Inflammatory macrophage treated with lipopolysaccharide for 4 hours (primary cell): ENCODE results near the gene ZNF319.
A peak's percentile ranks its signal among the peaks of the same experiment; 100 is the strongest.

Experiments
- DNase-seq: peaks from one replicate; pipeline ENCODE4 v3.0.0-alpha.2; 2020

Gene ZNF319

DNA sequence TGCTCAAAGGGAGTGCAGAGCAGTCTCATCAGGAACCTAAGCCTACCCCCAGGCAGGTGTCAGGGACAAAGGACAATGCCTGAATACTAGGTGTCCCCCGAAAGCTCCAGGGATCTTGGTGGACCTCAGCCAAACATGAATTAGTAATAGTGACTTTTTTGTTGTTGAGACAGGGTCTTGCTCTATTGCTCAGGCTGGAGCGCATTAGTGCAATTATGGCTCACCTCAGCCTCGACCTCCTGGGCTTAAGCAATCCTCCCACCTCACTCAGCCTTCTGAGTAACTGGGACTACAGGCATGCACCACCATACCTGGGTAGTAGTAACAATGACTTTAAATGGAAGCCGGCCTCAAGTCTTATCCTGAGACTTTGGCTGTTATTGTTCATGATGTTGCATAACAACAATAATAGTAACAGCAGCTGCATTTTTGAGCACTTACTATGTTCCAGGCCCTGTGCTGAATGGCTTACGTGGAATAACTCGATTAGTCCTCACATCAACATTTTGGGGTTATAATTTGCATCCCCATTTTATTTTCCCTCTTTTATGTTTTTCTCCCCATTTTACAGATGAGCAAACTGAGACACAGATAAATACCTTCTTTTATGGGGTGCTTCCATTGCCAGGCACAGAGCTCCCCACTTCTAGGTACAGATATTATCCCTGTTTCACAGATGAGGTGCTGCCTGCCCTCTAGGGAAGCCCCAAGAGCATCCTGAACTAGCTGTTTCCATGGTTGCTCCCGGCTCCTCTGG is 49.1 kb downstream of the ZNF319 start:
- DNase-seq = no peak

DNA sequence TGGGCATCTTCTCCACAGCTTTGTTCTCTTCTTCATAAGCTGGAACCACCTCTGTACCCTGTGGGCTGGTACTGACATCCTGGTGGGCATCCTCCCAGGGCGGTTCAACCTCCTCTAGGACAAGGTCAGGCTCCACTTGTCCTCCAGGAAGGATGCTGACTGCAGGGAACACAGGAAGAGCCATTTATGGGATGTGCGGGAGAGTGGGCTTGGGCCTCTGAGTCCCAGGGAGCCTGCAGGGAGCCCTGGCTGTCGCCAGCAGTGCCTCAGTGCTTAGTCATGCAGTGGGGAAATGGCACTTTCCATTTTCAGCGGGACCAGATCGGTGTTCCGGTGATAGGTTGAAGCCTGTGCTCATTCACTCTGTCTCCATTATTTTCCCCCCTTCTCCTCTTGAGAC is 50.1 kb downstream of the ZNF319 start:
- peak; percentile 16 for DNase-seq

DNA sequence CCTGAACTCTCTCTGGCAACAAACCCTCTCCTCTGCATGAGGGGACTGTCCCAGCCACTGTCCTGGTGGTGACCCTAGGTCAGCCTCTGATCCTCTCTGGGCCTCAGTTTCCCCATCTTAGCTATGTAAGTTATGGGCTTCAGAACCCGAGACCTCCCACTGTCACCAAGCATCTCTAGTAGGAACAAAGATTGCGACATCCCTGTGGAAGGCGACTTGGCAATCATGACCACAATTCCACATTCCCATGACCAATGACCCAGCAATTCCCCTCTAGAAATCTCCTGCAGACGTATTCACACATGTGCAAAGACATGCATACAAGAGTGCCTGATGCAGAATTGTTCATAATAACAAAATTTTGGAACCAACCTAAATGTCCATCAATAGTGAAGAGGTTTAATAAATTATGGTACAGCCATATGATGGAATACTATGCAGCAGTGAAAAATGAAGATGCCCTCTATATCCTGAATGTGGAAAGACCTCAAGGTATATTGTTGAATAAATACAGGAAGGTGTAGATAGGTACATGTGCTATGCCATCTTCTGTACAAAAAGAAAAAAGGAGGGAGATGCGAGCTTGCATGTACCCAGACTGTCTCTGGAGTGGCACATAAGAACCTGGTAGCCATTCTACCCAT is 50.8 kb downstream of the ZNF319 start:
- DNase-seq = peak; percentile 13

DNA sequence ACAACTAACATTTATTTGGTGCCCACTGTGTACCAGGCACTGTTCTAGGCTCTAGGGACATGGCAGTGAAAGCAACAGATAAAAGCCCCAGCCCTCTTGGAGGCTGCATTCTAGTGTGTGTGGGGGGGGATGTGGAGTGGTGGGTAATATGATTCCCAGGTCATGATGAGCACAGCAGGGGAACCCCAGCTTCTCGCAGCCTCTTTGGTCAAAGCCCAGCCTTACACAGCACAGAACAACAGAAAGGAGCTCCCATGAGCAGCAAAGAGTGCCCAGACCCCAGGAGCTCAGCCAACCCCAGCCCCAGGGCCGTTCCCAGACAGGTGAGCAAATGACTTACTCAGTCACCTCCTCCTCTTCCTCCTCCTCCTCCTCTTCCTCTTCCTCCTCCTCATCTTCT is 51.5 kb downstream of the ZNF319 start:
- no peak for DNase-seq

DNA sequence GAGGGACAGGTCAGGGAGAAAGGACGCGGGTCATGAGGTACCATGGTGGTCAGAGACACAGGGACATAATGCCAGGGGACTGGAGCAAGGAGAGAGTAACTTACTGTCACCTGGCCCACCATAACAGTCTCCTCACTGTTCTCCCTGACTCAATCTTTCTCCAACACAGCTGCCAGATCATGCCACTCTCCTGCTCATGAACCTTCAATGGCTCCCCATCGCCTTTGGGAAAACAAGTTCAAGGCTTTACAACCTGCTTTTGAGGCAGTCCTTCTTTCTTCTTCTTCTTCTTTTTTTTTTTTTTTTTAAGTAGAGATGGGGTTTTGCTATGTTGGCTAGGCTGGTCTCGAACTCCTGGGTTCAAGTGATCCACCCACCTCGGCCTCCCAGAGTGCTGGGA is 52.4 kb downstream of the ZNF319 start:
- DNase-seq = no peak

DNA sequence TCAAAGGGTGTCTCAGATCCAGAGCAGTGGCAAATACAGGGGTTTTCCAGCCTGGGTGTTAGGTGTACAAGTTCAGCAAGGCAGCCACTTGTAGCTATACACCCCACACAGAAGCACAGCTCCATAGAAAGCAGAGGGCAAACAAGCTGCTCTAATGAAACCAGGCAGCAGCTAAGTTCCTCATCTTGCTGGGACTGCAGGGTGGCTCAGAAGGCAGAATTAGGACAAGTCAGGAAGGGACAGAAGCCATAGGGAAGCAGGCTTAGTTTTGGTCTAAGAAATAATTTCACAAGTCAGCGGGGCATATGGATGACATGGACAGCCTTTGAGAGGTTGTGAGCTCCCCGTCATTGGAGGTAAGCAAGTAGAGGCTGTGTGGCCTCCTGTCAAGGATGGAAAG is 53.2 kb downstream of the ZNF319 start:
- peak; percentile 48 for DNase-seq

DNA sequence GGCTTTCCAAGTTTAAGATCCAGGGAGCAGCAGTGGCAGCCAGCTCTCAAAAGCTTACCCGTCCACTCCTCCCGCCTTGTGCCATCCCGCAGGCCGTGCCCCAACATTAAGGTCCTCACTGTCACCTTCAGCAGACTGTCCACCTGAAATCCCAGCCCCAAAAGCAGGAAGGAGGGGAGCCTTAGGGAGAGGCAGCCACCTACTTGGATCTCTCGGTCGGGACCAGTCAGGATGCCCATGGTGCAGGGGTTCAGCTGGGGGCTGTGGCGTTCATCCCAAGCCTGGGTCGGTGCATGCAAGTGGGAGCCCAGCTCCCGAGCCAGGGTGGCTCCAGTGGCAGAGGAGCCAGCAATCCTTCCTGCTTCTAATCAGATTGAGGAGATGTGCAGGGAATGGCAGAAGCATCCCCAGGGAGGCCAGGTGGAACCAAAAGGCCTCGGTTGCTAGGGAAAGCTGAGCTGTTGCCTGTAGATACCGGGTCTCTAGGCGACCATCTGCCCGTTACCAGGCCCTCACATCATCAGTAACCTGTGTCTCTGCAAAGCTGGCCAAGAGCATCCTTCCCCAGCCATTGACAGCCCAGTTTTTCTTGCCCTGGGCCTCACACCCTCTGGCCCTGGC is 54.2 kb downstream of the ZNF319 start:
- DNase-seq = no peak

DNA sequence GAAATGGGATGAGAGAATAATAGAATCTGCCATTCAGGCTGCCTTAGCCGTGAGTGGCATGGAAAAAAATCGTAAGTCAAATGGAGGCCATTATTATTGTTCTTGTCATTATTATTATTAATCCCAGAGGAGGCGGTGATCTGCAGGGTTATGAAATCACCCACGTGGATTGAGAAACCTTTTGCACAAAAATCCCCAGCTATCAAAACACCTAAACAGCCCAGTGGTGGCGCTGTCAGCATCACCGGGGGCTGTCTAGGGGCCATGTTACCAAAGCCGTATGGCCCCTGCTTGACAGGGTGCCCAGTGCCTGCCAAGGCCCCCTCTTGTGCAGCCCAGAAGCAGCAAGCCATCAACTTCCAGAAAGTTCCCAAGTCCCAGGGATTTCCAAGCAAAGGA is 54.7 kb downstream of the ZNF319 start:
- peak; percentile 21 for DNase-seq

DNA sequence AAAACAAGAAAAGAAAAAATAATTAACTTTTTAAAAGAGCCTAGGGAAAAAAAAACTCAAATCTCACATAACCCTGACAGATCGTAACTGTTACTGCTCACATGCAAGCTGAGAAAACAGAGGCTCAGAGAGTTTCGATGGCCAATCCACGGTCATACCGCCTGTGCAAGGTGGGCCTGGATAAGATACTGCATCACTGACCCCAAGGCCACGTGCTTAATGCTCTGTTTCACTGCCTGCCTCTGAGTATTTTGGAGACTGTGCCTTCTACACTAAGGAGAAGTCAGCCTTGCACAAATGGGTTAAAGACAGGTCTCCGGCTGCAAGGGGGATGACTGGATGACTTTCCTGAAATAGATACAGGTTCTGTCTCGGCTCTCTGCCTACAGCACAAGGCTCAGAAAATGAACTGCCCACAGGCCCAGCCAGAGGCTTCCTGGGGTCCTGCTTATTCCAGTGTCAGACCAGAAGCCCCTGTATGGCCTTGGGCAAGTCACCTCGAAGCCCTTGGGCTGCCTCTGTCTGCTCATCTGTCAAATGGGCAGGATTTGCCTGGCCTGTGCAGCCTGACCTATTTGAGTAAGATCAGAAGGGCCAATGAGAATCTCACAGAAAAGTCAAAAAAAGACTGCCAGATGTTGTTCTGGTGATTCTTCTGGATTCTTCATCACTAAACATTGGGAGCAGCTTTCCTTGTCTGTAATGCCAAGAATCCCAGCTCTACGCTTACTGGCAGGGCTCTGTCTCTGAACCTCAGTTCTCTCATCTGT is 55.3 kb downstream of the ZNF319 start:
- DNase-seq = no peak
